Progenitor cell of endocrine pancreas (in vitro differentiated cells): Measurements from ENCODE around the gene OTOGL. TPM values are rescaled to one million over a fixed set of nuclear protein-coding genes. Genes with fewer than 3 reads are reported as not detected.

Experiments
- DNase-seq: peaks from one replicate; pipeline ENCODE4 v3.0.0; 2021; ENCODE audit warnings: low spot score; ENCODE audit not compliant: unreplicated experiment
- H3K27ac Mint-ChIP-seq: 2 replicates; pipeline ENCODE4 v1.8.0; 2021; ENCODE audit warnings: mild to moderate bottlenecking, moderate library complexity, mixed read lengths
- H3K27me3 Mint-ChIP-seq: 2 replicates; pipeline ENCODE4 v1.8.0; 2021; ENCODE audit warnings: mixed read lengths
- H3K36me3 Mint-ChIP-seq: 2 replicates; pipeline ENCODE4 v1.8.0; 2022; ENCODE audit warnings: mixed read lengths; ENCODE audit not compliant: insufficient read depth
- H3K4me1 Mint-ChIP-seq: 2 replicates; pipeline ENCODE4 v1.8.0; 2021; ENCODE audit warnings: low read depth, mixed read lengths
- H3K4me3 Mint-ChIP-seq: 2 replicates; pipeline ENCODE4 v1.8.0; 2021; ENCODE audit warnings: low read depth, mild to moderate bottlenecking, moderate library complexity, mixed read lengths
- H3K9me3 Mint-ChIP-seq: 2 replicates; pipeline ENCODE4 v1.8.0; 2021; ENCODE audit warnings: low read depth, mixed read lengths
- total RNA-seq: library from RNA; stranded (reverse); gene quantifications from 2 replicates; pipeline ENCODE4 v1.2.1, GENCODE V29; 2021
- TF ChIP-seq, protein P1 (sequence below): fragments of 200-600 bp; sonication (generic); IDR thresholded peaks from one replicate; pipeline ENCODE4 v1.5.0; 2021; ENCODE audit warnings: antibody characterized with exemption, mild to moderate bottlenecking; ENCODE audit not compliant: unreplicated experiment

The OTOGL gene
- total RNA-seq, 1 donor from 2014 or later: 0.31 TPM

- no peak for DNase-seq
- H3K4me1 Mint-ChIP-seq: no peaks in the 10 kb centered on the region
- H3K27ac Mint-ChIP-seq: no peak overlapping the region
- H3K36me3 Mint-ChIP-seq: no peaks in the 10 kb centered on the region
- TF ChIP-seq, protein P1, sequence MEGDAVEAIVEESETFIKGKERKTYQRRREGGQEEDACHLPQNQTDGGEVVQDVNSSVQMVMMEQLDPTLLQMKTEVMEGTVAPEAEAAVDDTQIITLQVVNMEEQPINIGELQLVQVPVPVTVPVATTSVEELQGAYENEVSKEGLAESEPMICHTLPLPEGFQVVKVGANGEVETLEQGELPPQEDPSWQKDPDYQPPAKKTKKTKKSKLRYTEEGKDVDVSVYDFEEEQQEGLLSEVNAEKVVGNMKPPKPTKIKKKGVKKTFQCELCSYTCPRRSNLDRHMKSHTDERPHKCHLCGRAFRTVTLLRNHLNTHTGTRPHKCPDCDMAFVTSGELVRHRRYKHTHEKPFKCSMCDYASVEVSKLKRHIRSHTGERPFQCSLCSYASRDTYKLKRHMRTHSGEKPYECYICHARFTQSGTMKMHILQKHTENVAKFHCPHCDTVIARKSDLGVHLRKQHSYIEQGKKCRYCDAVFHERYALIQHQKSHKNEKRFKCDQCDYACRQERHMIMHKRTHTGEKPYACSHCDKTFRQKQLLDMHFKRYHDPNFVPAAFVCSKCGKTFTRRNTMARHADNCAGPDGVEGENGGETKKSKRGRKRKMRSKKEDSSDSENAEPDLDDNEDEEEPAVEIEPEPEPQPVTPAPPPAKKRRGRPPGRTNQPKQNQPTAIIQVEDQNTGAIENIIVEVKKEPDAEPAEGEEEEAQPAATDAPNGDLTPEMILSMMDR: no peak
- H3K27me3 Mint-ChIP-seq: no peaks in the 10 kb centered on the region
- H3K9me3 Mint-ChIP-seq: no peaks in the 10 kb centered on the region
- H3K4me3 Mint-ChIP-seq: no peak overlapping the region
Observed at GRCh38 chr12:80377140-80377794, 277.9 kb downstream of the OTOGL start.

GRCh38 chr12:80381121-80381520 is 281.8 kb downstream of the OTOGL start:
- Mint-ChIP-seq H3K27ac (no peak overlapping the region), H3K9me3 (no peaks in the 10 kb centered on the region), H3K4me1 (no peaks in the 10 kb centered on the region), H3K4me3 (no peak overlapping the region), H3K36me3 (no peaks in the 10 kb centered on the region), H3K27me3 (no peaks in the 10 kb centered on the region)
- TF ChIP-seq, protein P1: no peak
- DNase-seq: no peak

GRCh38 chr12:80382254-80382653 is 282.9 kb downstream of the OTOGL start:
- Mint-ChIP-seq H3K27ac (no peak overlapping the region), H3K9me3 (peaks cover 3% of the 10 kb centered on the region), H3K27me3 (no peaks in the 10 kb centered on the region), H3K4me3 (no peak overlapping the region), H3K4me1 (no peaks in the 10 kb centered on the region), H3K36me3 (no peaks in the 10 kb centered on the region)
- no peak for DNase-seq
- TF ChIP-seq, protein P1: no peak

- TF ChIP-seq, protein P1: no peak
- H3K27me3 Mint-ChIP-seq: peaks cover 7% of the 10 kb centered on the region
- H3K27ac Mint-ChIP-seq: no peak overlapping the region
- no peaks in the 10 kb centered on the region for H3K9me3 Mint-ChIP-seq
- H3K36me3 Mint-ChIP-seq: no peaks in the 10 kb centered on the region
- no peak for DNase-seq
- H3K4me3 Mint-ChIP-seq: no peak overlapping the region
- no peaks in the 10 kb centered on the region for H3K4me1 Mint-ChIP-seq
Observed at GRCh38 chr12:80400571-80400991, 301.2 kb downstream of the OTOGL start.

DNA sequence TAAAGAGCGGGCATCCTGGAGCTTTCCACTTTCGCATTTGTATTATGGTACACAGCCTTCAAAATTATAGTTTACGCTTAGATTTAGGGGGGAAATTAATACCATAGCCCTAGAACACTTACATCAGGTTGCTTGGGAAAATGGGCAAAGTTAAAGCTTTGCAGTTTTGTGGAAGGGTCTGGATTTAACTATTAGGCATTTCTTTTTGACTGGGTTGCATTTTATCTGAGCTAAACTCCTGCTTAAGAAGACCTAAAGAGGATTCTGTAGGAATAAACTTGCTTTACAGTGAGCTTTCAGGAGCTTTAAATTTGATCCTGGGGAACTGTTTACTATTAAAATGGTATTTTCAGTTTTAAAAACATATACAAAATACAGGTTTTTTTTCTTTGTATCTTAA is 301.9 kb downstream of the OTOGL start:
- H3K27ac Mint-ChIP-seq: no peak overlapping the region
- TF ChIP-seq, protein P1: no peak
- H3K9me3 Mint-ChIP-seq: no peaks in the 10 kb centered on the region
- no peak overlapping the region for H3K4me3 Mint-ChIP-seq
- H3K36me3 Mint-ChIP-seq: no peaks in the 10 kb centered on the region
- H3K4me1 Mint-ChIP-seq: no peaks in the 10 kb centered on the region
- no peak for DNase-seq
- H3K27me3 Mint-ChIP-seq: peaks cover 7% of the 10 kb centered on the region
